Renal pelvis (tissue), 4 donors: ENCODE data around the gene CHGA. TPM values are rescaled to one million over a fixed set of nuclear protein-coding genes. Genes with fewer than 3 reads are reported as not detected.

Experiments used
- DNase-seq: peaks from one replicate; pipeline ENCODE4 v3.0.0-alpha.2; 2013
- polyA plus RNA-seq, 3 donors: library from polyadenylated mRNA; unstranded; fragments of 120-200 nt; gene quantifications; one replicate each; pipeline ENCODE4 v1.2.1, GENCODE V29; 2013; ENCODE audit not compliant: insufficient read length in 3 of 3

Gene CHGA
- polyA plus RNA-seq, 3 donors = 0.14 to 0.33 (median 0.19) TPM

- DNase-seq = no peak
Observed at GRCh38 chr14:92902726-92903125, 20.2 kb upstream of the CHGA start.

- DNase-seq = no peak
Observed at GRCh38 chr14:92903359-92903758, 19.6 kb upstream of the CHGA start.

- DNase-seq = no peak
Observed at GRCh38 chr14:92905667-92906066, 17.3 kb upstream of the CHGA start.

- no peak for DNase-seq
Observed at GRCh38 chr14:92906420-92906819, 16.5 kb upstream of the CHGA start.

- DNase-seq = no peak
Observed at GRCh38 chr14:92906823-92907222, 16.1 kb upstream of the CHGA start.

GRCh38 chr14:92907316-92907911 is 15.5 kb upstream of the CHGA start:
- DNase-seq = no peak

GRCh38 chr14:92914087-92914656 is 8.8 kb upstream of the CHGA start:
- peak; percentile 37 for DNase-seq

- DNase-seq = no peak
Observed at GRCh38 chr14:92916201-92916600, 6.7 kb upstream of the CHGA start.

- no peak for DNase-seq
Observed at GRCh38 chr14:92917041-92917940, 5.7 kb upstream of the CHGA start.

- DNase-seq = no peak
Observed at GRCh38 chr14:92917956-92918355, 5.0 kb upstream of the CHGA start.

GRCh38 chr14:92920001-92920400 is 2.9 kb upstream of the CHGA start:
- no peak for DNase-seq

GRCh38 chr14:92922155-92922735 is 705 bp upstream of the CHGA start:
- no peak for DNase-seq

- no peak for DNase-seq
Observed at GRCh38 chr14:92923744-92924103, 774 bp downstream of the CHGA start.

- DNase-seq = no peak
Observed at GRCh38 chr14:92924247-92924646, 1.3 kb downstream of the CHGA start.

- DNase-seq = no peak
Observed at GRCh38 chr14:92925446-92925845, 2.5 kb downstream of the CHGA start.

GRCh38 chr14:92926180-92926845 is 3.4 kb downstream of the CHGA start:
- no peak for DNase-seq

- DNase-seq = no peak
Observed at GRCh38 chr14:92926931-92927330, 4.0 kb downstream of the CHGA start.

- DNase-seq = no peak
Observed at GRCh38 chr14:92927349-92928257, 4.7 kb downstream of the CHGA start.

- DNase-seq = no peak
Observed at GRCh38 chr14:92928258-92928629, 5.3 kb downstream of the CHGA start.

- no peak for DNase-seq
Observed at GRCh38 chr14:92928961-92929688, 6.2 kb downstream of the CHGA start.
